Measurements from ENCODE around the gene B4GALT3. TPM values are rescaled to one million over a fixed set of nuclear protein-coding genes. Genes with fewer than 3 reads are reported as not detected.

The B4GALT3 gene
- polyA plus RNA-seq, 1 donor from 2014 or later, result 44.2 TPM

DNA sequence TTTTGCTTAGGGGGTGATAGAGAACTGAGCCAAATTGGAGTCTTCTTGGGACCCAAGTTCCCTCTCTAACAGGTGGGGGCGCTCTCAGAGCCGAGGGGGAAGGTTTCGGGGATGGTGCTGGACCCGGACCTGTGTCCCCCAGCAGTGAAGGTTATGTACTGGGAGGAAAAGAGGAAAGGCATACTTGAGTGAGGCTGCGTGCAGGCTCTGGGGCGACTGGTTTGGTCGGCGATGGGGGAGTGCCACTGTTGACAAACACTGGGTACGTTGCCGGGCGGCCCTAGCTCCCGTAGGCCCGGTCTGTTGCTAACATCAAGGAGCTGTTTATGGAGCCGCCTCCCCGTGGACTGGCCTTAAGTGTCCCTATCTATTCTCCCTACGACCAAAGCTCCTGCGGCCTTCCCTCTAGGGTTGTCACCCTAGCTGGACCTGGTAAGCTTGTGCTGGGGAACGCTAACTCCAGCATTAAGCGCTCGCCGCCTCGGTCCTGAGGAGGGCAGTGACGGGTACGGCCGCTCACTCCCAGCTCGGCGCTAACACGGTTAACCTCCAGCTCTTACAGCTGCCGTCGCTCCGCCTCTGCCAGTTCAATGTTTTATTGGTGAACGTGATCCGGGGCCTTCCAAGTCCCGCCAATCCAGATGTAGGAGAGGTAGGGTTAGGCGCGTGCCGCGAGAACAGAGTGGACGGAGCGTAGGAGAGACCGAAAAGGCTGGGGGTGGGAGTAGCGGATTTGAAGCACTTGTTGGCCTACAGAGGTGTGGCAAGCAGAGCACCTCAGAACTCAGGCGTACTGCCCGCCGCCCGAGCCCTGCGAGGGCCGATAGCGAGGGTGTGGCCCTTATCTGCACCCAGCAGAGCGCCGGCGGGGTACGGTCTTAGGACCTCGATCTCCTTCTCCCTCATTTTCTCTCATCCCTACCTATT is 11.3 kb downstream of the B4GALT3 start, which contains the start of gene PPOX:
TSS of gene PPOX (plus strand) at position 685 of the 927 bp plus-strand sequence. CDS start 422 bp downstream, outside the sequence.
- Mint-ChIP-seq H3K27me3 (no peaks in the 10 kb centered on the region), H3K9me3 (no peaks in the 10 kb centered on the region), H3K4me3 (peak within 1 kb of the TSS; percentile 86 to 93 (median 92)), H3K4me1 (peaks cover 10 to 29% (median 27%) of the 10 kb centered on the region in 3 donors), H3K27ac (peak within 1 kb of the TSS; percentile 95 to 98 (median 97)), H3K36me3 (peaks cover 3% of the 10 kb centered on the region)

GRCh38 chr1:161164901-161165610 is 12.3 kb downstream of the B4GALT3 start:
- Mint-ChIP-seq H3K36me3 (peaks cover 3% of the 10 kb centered on the region), H3K4me3 (peak overlapping the region; percentile 21 to 93 (median 88)), H3K27ac (peak overlapping the region; percentile 95 to 98 (median 97)), H3K4me1 (peaks cover 13 to 36% (median 34%) of the 10 kb centered on the region in 3 donors), H3K9me3 (no peaks in the 10 kb centered on the region), H3K27me3 (no peaks in the 10 kb centered on the region)

GRCh38 chr1:161163793-161164192 is 13.5 kb downstream of the B4GALT3 start:
- peak overlapping the region in 3 of 4 donors; percentile 21 to 93 (median 70) for H3K4me3 Mint-ChIP-seq
- no peaks in the 10 kb centered on the region for H3K27me3 Mint-ChIP-seq
- H3K27ac Mint-ChIP-seq, result peak overlapping the region; percentile 55 to 97 (median 81)
- no peaks in the 10 kb centered on the region for H3K9me3 Mint-ChIP-seq
- H3K36me3 Mint-ChIP-seq, result peaks cover 3% of the 10 kb centered on the region
- H3K4me1 Mint-ChIP-seq, result peaks cover 22 to 41% (median 38%) of the 10 kb centered on the region in 3 donors

DNA sequence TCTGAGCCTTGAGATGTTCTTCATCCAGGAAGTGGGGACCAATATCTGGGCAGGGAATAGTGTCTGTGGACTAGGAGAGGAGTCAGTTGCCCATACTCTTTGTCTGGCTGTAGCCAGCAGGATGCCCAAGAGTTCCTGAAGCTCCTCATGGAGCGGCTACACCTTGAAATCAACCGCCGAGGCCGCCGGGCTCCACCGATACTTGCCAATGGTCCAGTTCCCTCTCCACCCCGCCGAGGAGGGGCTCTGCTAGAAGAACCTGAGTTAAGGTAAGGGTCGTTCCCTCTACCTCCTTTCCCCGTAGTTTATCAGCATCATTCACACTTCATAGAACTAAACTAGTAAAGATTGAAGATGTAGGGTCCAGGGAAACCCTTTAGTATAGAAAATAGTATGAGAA is 14.5 kb downstream of the B4GALT3 start:
- Mint-ChIP-seq H3K36me3 (peaks cover 3% of the 10 kb centered on the region), H3K27ac (peak overlapping the region in 1 of 3 donors; percentile 97), H3K27me3 (no peaks in the 10 kb centered on the region), H3K9me3 (no peaks in the 10 kb centered on the region), H3K4me3 (peak overlapping the region in 1 of 4 donors; percentile 93), H3K4me1 (peaks cover 32 to 41% (median 38%) of the 10 kb centered on the region in 3 donors)

GRCh38 chr1:161162052-161162451 is 15.3 kb downstream of the B4GALT3 start:
- H3K27me3 Mint-ChIP-seq, result no peaks in the 10 kb centered on the region
- peak overlapping the region in 3 of 4 donors; percentile 59 to 93 (median 65) for H3K4me3 Mint-ChIP-seq
- H3K9me3 Mint-ChIP-seq, result no peaks in the 10 kb centered on the region
- peaks cover 3% of the 10 kb centered on the region for H3K36me3 Mint-ChIP-seq
- peaks cover 34 to 40% (median 40%) of the 10 kb centered on the region in 3 donors for H3K4me1 Mint-ChIP-seq
- H3K27ac Mint-ChIP-seq, result peak overlapping the region in 1 of 3 donors; percentile 97

GRCh38 chr1:161161652-161162051 is 15.7 kb downstream of the B4GALT3 start:
- Mint-ChIP-seq H3K36me3 (peaks cover 3% of the 10 kb centered on the region), H3K27me3 (no peaks in the 10 kb centered on the region), H3K4me3 (peak overlapping the region in 3 of 4 donors; percentile 59 to 93 (median 65)), H3K27ac (peak overlapping the region in 2 of 3 donors; percentile 53 to 97), H3K9me3 (no peaks in the 10 kb centered on the region), H3K4me1 (peaks cover 31 to 42% (median 38%) of the 10 kb centered on the region in 3 donors)

GRCh38 chr1:161160671-161161145 is 16.6 kb downstream of the B4GALT3 start:
- no peaks in the 10 kb centered on the region for H3K27me3 Mint-ChIP-seq
- peak overlapping the region in 2 of 3 donors; percentile 73 to 88 for H3K27ac Mint-ChIP-seq
- H3K36me3 Mint-ChIP-seq, result peaks cover 3% of the 10 kb centered on the region
- H3K4me3 Mint-ChIP-seq, result peak overlapping the region in 3 of 4 donors; percentile 89 to 98 (median 93)
- no peaks in the 10 kb centered on the region for H3K9me3 Mint-ChIP-seq
- H3K4me1 Mint-ChIP-seq, result peaks cover 27 to 38% (median 35%) of the 10 kb centered on the region in 3 donors

DNA sequence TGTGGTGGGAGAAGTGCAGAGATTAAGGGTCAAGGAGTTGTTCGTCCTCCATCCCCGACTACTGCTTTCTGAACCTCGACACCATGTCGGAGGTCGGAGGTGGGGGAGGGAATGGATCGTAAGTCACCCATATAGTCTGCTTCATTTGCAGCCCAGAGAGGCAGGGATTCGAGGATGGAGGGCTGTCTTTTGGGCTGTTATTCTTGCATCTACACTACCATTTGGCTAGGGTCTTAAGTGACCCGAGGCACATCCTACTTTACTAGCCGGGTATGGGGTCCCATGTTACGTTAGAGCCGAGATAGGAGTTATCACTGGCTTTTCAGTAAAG is 17.4 kb downstream of the B4GALT3 start:
- H3K4me3 Mint-ChIP-seq, result peak overlapping the region; percentile 89 to 98 (median 95)
- H3K9me3 Mint-ChIP-seq, result no peaks in the 10 kb centered on the region
- H3K36me3 Mint-ChIP-seq, result peaks cover 3% of the 10 kb centered on the region
- peaks cover 27 to 44% (median 37%) of the 10 kb centered on the region in 3 donors for H3K4me1 Mint-ChIP-seq
- no peaks in the 10 kb centered on the region for H3K27me3 Mint-ChIP-seq
- H3K27ac Mint-ChIP-seq, result peak overlapping the region; percentile 63 to 96 (median 88)

- H3K4me1 Mint-ChIP-seq, result peaks cover 29 to 46% (median 37%) of the 10 kb centered on the region in 3 donors
- no peaks in the 10 kb centered on the region for H3K9me3 Mint-ChIP-seq
- H3K36me3 Mint-ChIP-seq, result peaks cover 3% of the 10 kb centered on the region
- peak within 1 kb of the TSS; percentile 89 to 98 (median 95) for H3K4me3 Mint-ChIP-seq
- H3K27ac Mint-ChIP-seq, result peak within 1 kb of the TSS; percentile 88 to 96 (median 93)
- H3K27me3 Mint-ChIP-seq, result no peaks in the 10 kb centered on the region
These were observed 18.0 kb downstream of the B4GALT3 start, which contains the start of gene USP21 for GRCh38 chr1:161159087-161159912. Gene USP21, plus strand, starts transcription at chr1:161159500. Its CDS starts 1,141 bp downstream, at chr1:161160641.

GRCh38 chr1:161158316-161159010 is 18.8 kb downstream of the B4GALT3 start:
- Mint-ChIP-seq H3K27ac (peak overlapping the region; percentile 88 to 96 (median 93)), H3K36me3 (peaks cover 1% of the 10 kb centered on the region), H3K4me1 (peaks cover 35 to 52% (median 41%) of the 10 kb centered on the region in 3 donors), H3K4me3 (peak overlapping the region; percentile 89 to 98 (median 95)), H3K27me3 (no peaks in the 10 kb centered on the region), H3K9me3 (no peaks in the 10 kb centered on the region)

GRCh38 chr1:161157867-161158266 is 19.4 kb downstream of the B4GALT3 start:
- Mint-ChIP-seq H3K36me3 (no peaks in the 10 kb centered on the region), H3K27ac (peak overlapping the region in 2 of 3 donors; percentile 8 to 88), H3K27me3 (no peaks in the 10 kb centered on the region), H3K9me3 (no peaks in the 10 kb centered on the region), H3K4me3 (peak overlapping the region in 3 of 4 donors; percentile 0 to 93 (median 9)), H3K4me1 (peaks cover 35 to 52% (median 39%) of the 10 kb centered on the region in 3 donors)

DNA sequence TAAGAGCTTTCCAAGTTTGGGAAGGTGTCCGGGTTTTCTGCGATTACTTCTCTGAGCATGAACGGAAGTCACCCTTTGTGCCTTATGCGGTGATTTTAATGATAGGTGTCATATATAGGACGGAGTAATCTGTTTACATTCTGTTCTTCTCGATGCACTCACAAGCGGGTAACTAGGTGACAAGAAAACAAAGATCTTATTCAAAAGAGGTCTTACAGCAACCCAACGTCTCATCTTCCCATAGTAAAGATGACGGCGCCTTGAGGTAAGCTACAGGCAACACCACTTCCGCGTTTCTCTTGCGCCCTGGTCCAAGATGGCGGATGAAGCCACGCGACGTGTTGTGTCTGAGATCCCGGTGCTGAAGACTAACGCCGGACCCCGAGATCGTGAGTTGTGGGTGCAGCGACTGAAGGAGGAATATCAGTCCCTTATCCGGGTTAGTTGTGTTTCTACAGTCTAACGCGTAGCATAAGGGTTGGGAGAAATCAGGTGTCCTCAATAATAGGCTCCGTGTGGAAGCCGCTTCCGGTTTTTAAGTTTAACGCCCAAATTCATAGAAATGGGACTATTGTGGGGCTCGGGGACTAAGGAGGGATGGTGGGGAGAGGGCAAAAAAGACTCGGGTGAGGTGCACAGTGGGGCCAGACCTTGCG is 23.5 kb downstream of the B4GALT3 start, which contains the start of gene UFC1:
TSS of gene UFC1 (plus strand) at position 297 of the 656 bp plus-strand sequence. CDS start at position 317, 20 bp downstream.
- peak within 1 kb of the TSS; percentile 96 to 99 (median 97) for H3K4me3 Mint-ChIP-seq
- H3K27me3 Mint-ChIP-seq, result no peaks in the 10 kb centered on the region
- peaks cover 12 to 40% (median 15%) of the 10 kb centered on the region in 3 donors for H3K4me1 Mint-ChIP-seq
- no peaks in the 10 kb centered on the region for H3K36me3 Mint-ChIP-seq
- peak within 1 kb of the TSS; percentile 95 to 100 (median 100) for H3K27ac Mint-ChIP-seq
- H3K9me3 Mint-ChIP-seq, result no peaks in the 10 kb centered on the region

DNA sequence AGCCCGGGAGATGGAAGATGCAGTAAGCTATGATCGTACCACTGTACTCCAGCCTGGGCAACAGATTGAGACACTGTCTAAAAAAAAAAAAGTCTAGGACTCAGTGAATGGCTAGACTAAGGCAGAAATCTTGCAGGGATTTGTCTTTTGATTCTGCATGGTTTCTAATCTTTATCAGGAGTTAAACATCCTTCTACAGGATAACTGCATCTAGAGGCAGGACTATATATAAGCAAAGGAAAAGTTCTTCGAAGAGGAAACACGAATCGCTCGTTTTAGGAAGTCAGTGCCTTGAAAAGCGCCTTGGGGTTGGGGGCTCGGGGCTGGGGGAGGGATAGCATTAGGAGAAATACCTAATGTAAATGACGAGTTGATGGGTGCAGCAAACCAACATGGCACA is 24.1 kb downstream of the B4GALT3 start:
- Mint-ChIP-seq H3K27me3 (no peaks in the 10 kb centered on the region), H3K36me3 (no peaks in the 10 kb centered on the region), H3K27ac (peak overlapping the region; percentile 81 to 100 (median 95)), H3K9me3 (no peaks in the 10 kb centered on the region), H3K4me1 (peaks cover 12 to 34% (median 13%) of the 10 kb centered on the region in 3 donors), H3K4me3 (peak overlapping the region; percentile 96 to 99 (median 97))
